Measurements from ENCODE around the gene ENPP7.

The ENPP7 gene

DNA sequence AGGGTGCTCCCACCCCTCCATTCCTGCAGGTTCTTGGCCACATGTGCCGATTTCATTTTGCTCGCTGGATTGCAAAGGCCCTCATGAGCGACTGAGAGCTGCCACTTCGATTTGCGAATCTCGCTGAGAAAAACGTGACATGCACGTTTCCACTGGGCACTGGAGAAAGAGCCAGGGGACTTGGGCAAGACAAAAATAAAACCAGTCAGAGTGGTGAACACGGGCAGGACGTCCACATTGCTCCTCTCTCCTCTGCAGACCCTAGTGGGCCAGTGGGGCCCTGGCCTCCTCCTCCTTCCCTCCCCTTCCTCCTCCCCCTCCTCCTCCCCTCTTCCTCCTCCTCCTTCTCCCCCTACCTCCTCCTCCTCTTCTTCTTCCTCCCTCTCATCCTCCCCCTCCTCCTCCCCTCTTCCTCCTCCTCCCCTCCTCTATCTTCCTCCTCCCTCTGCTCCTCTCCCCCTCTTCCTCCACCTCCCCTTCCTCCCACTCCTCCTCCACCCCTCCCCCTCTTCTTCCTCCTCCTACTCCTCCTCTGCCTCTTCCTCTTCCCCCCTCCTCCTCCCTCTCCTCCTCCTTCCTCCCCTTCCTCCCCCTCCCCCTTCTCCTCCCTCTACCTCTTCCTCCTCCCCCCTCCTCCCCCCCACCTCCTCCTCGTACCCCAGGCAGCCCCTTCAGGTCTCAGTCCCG, 28.1 kb upstream of the ENPP7 start:
- DNase-seq = no peak

DNA sequence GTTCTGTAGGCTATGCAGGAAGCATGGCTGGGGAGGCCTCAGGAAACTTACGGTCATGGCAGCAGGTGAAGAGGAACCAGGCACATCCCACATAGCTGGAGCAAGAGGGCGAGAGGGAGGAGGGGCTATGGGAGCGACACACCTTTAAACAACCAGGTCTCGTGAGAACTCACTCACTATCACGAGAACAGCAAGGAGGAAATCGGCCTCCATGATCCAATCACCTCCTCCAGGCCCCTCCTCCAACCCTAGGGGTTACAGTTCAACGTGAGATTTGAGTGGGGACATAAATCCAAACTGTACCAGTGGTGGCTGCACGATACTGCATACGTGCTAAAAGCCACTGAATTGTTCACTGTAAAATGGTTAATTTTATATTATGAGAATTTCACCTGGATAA, 26.1 kb upstream of the ENPP7 start:
- DNase-seq = no peak

DNA sequence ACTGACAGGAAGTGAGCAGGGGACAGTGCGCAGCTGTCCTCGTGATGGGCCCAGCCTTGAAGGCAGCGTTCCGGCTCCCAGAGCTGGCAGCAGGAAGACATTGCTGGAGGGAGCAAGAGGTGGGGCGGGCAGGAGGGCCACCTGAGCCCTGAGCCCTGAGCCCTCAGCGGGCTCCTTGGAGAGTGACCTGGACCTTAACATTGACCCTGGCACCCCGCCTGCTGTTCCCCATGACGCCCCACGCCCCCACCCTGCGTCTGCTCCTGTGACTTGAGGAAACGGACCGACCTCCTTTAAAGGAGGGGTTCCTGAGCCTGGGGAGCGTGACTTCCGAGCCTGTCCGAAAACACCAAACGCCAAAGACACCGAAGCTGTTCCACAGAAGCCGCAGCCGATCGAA, 25.1 kb upstream of the ENPP7 start:
- no peak for DNase-seq

DNA sequence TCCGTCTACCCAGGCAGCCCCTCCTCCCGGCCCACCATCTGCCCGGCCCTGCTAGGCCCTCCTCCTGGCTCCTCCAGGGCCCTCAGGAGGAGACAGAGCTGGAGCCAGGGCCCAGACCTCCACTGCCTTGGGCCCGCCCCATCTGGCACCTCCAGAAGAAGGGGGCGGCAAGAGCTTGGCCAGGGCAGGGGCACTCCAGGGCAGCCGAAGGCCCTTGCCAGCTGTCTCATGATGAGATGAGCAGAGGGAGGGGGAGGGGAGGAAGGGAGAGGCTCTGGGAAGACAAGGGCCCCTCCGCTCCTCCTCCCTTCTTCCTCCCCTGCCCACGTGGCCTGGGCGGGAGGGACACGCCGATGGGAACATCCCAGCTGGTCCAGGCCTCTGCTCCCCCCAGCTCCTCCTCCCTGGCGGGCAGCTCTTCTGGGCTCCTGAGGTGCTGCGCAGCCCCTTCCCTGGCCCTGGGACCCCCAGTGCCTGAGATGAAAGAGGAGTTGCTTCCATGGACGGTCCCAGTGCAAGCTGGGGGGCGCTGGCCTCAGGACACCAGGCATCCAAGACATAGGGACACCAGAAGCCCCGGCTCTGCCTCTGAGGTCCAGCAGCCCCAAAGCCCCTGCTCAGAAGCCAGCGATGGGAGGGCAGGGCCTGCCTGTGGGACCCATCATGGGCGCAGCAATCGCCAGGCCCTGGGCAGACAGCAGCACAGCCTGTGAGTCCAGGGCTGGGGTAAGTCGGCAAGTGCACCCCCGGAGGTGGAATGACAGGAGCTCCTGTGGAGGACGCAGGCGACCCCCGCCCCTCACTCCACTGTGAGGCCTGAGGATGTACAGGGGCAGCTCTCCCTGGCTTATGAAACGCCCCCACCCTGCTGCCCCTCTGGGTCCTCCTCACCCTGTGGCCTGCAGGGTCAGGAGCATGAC, 23.6 kb upstream of the ENPP7 start:
- peak in 6 of 56 donors; percentile 7 to 22 (median 16) for DNase-seq

DNA sequence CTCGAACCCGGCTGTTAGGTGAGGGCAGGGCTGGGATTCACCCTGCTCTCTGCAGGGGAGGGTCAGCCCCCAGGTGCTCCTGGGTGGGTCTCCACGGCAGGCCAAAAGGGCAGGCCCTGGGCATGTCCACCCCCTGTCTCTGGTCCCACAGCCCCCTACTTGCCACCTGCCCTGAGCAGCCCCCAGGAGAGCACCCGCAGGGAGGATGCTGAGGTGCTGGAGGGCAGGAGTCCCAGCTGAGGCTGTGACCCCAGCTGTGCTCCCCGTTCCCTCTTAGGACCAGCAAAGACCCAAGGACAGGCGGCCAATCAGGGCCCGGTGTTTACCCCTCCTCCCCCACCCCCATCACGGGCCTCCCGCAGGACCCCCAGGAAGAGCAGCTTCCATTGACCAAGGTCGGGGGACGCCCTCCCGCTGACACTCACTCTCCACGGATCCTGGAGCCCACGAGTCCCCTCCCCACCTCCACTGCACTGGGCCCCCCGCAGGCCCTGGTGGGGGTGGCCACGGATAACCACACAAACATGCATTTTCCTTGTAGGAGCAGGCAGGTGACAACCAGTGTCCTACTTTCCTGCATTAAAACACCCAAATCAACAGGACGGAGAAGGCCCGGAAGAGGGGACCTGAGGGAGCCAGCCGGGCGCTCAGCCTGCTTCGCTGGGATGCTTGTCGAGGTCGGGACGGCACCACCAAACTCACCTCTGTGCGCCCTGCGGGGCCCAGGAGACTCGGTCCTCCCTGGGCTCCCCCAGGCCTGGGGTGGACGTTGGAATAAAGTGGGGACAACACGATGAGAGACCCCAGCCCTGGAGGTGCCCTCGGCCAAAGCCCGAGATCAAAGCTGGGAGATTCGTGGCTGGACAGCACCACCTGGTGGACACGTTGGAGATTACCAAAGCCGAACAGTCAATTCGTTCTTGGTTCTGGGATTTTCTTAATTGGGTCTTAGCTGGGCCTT, 22.5 kb upstream of the ENPP7 start:
- peak in 30 of 56 donors; percentile 3 to 64 (median 22) for DNase-seq

DNA sequence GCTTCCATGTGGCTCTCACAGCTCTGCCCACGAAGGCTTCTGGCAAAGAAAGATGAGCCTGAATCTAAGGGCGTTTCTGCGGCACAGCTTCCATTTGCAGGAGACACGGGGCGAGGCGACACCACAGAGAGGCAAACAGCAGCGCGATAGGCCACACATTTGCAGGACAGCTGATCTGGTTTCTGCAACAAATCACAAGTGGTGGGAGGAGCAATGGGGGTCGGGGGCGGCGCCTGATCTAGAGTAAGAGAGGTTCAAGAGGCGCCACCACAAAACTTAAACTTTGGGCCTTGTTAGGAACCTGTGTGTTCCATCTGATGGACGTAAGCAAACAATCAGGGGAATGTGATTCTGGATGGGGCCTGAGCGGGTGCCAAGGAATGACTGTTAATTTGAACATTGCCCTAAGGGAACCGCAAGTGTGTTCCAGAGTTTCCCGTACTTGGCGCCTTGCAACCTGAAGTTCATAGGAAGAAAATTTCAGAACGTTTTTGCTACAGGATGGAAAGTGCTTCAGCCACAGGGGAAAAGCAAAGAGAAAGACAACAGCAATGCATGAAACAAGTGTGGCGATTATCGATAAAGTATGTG, 18.9 kb upstream of the ENPP7 start:
- DNase-seq = no peak

DNA sequence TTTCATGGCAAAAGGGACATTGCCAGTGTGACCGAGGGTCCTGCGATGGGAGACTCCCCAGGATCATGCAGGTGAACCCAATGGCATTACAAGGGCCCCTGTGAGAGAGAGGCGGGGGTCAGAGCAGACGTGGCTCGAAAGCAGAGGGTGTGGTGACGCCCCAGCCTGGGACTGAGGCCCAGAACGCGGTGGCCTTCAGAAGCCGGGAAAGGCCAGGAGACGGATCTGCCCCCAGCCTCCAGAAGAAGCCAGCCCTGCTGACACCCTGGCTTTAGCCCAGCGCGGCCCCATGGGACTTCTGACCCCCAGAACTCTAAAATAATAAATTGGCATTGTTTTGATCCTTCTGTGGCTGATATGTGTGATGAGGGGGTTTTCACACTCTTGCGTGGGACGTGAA, 17.4 kb upstream of the ENPP7 start:
- DNase-seq = no peak

DNA sequence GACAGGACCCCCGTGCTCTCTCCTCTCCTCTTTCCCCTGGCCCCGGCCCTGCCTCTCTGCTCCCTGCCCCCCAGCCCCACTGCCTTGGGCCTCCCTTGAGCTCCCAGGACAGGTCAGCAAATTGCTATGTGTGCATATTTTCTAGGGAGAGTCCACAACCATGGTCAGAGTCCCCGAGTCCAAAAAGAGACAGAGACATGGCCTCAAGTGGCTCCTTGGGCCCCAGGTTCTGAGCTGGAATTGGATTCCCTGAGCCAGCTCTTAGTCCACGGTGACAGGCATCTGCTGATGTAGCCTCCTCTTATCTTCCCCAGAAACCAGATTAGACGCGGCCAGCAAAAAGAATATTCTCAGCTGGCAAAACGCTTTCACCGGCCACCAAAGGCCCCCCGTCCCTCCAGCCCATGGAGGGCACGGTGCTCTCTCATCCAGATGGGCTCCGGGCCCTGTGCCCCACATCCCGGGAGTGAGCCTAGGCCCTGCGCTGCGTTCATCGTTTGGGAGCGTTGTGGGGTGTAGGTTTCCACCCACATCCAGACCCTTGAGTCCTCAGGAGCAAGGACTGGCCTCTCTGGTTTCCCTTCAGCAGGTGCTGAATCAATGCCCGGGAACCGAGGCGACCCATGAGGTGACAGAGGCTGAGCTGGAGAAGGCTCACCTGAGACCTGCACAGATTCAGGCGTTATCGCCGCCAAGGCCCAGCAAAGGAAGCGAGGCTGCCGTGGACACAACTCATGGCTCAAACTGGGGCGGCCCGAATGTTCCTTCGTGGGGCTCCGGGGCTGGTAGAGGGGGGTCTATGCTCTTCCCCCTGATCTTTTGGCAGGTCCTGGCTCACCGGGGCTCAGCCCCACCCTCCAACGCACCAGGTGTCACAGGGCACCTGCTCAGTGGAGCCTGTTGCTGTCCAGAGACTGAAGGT, 16.3 kb upstream of the ENPP7 start:
- DNase-seq = no peak

DNA sequence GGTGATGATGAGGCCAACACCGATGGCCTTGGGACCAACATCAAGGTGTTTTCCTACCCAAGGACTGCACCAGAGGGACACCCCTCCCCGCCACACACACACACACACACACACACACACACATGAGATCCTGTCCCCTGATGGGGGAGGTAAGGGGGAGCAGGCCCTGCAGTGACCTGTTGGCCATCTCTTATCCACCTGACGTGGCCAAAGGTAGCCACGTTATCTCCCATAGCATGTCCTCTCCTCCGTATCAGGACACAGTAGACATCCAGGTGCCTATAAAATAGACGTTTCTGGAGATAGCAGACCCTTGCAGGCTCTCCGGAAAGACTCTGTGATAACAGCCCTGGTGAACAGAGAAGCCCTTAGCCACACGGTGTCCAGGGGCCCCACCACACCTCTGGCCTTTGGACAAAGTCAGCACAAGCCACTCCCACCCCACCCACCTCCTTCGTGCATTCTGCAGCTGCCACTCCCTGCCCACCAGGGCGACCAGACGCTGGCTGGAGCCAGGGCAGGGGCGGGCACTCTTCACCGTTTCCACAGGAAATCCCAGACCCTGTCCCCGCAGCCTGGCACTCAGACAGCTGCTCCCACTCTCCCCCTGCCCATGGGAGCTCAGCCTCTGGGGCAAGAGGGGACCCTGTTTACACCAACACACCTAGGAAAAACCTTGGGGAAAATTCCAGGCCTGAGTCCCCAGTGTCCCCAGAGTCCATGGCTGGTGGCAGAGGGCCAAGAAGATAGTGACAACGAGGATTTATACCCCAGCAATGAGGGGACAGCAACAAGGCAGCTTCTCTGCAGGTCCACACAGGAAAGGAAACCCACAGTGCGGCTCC, 15.4 kb upstream of the ENPP7 start:
- no peak for DNase-seq

DNA sequence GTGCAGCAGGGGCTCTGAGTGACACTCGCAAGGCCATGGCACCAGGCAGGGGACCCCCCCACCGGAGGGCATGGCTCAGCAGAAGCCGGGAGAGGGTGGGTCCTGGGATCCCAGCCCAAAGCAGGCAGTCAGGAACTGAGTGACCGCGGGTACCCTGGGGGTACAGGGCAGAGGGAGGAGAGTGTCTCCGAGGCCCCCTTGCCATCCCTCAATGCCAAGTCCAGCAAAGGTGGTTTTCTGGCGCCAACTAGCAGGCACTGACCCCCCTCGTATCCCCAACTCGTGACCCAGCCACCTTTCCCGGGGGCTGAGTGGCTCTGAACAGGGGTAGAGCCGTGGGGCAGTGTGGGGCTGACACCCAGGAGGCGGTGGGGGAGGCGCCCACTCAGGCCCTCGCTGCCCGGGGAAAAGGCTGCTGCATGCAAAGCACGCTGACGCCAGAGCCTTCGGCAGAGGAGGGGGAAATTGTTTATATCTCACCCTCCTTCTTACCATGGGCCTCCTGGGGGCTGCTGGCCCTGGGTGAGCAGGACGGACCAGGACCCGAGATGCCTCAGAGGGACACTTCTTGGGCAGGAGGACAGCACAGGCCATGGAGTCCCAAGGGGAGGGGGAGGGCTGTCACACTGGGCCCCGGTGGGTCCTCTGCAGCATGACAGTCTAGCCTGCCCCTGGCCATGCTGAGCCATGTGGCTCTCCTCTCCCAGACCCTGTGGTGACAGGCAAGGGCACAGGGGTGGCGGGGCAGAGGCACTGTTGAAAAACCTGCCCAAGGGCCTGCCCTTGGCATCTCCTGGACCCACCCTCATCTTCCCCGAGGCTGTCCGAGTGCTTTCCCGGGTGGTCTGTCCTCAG, 14.6 kb upstream of the ENPP7 start:
- no peak for DNase-seq

DNA sequence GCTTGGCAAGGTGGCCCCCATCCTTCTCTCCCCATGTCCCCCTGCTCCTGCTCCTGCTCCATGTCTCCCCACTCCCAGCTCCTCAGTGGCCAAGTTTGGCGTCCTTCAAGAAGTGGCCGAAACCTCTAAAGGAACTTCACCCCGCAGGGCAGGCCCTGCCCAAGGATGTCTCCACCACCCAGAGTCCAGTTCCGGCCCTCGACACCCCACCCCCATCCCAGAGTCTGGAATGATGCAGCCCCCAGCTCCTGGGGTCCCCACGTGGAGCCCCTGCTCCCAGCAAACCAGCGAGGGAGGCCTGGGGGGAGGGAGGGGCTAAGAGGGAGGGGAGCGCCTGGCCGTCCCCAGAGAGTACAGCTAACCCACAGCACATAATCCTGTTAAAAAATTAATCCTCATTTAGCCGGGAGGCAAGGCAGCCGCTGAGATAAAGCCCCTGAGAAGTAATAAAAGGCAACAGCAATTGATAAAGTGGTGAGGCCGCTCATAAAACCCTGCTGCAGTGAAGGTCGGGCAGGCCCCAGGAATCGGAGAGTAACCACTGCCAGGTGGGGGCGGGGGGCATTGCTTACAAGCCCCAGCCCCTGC, 9.9 kb upstream of the ENPP7 start:
- DNase-seq = no peak

DNA sequence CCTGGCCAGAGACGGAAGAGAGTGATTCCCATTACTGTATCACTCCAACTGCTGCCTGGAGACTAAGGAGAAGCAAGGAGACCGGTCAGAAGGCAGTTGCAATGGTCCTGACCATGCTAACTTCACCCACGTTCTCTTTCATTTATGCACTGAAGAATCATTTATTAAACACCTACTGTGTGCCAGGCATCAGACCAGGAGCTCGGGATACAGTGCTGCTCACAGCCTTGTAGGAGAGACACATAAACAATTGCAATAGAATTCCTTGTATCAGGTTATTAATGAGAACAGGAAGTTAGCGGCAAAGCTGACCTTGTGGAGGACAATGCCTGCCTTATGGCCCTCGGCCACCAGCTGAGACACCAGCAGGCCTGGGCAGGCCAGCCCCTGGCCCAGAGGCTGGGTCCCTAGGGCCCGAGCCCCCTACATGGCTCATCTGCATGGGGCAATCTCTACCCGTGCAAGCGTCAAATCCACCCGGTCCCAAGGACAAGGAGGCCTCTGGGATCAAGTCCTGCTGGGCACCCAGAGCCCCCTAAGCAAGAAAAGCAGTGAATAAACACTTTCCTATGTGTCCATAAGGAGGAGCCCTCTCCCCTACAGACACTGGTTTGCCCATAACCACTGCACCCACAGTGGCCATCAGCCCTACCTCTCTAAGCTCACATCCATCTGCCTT, 8.6 kb upstream of the ENPP7 start:
- DNase-seq = no peak

DNA sequence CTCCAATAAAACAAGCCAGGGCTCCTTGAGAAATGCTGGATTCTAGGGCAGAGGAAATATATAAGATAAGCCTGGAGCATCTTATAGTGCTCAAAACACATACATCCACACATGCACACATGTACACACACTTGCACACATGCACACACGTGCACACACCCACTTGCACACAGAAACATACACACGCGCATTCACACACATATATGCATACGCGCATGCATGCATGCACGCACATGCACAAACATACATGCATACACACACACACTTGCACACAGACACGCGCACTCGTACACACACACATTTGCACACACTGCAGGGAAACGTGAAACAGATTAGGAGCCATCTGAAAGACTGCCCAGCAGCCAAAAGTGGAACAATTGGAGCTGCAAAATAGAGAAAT, 8.0 kb upstream of the ENPP7 start:
- DNase-seq = no peak

DNA sequence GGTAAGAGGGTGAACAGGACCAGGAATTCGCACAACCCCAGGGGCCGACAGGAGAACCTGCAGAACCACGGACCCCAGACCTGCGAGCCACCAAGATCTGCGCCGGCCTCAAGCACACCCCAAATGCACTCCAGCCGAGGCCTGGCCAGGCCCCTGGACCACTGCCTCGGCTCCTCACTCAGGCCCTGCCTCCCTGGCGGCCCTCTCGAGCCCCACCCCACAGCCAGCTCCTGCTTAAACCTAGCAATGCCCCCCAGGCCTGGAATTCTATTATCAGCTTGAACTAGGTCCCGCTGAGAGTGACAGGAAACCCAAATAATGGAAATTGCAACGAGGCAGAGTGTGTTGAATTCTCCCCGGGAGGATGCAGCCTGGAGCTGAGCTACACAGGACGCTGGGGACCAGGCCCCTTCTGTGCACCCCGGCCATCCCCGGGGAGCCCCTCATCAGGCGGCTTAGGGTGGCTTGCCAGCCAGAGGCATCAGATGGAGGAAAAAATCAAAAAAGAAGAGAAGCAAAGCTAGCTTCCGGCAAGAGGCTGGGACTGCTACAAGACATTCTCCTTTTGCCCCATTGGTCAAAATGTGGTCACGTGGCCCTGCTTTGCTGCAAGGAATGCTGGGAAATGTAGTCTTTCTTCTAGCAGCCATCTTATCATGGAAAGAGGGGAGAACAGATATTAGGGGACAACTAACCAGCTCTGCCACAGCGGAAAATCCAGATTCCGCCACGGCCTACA, 2.4 kb upstream of the ENPP7 start:
- peak; percentile 31 to 95 (median 81) for DNase-seq

DNA sequence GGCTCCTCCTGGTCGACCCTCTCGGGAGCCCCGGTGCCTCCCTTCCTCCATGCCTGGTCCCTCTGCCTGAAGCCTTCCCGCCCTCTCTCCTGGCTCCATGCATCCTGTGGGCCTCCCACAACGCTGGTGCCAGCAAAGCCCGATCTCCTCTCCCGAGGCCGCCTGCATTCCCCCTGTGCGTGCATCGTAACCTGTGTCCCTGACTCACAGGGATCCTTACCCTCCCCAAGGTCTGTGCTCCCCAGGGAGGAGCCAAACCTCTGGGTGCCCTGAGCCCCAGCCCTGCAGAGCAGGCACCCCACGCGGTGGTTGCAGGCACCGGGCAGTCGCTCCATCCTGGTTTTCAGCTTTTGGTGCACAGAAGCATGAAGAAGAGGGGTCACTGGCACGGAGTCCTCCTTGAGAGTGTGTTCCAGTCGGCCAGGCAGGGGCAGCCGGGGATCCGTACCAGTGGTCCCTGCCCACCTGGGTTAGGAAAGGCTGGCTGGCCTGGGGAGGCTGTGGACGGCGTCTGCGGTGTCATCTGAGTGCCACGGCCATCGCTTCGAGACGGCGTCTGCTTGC, 1.8 kb upstream of the ENPP7 start:
- DNase-seq = no peak

DNA sequence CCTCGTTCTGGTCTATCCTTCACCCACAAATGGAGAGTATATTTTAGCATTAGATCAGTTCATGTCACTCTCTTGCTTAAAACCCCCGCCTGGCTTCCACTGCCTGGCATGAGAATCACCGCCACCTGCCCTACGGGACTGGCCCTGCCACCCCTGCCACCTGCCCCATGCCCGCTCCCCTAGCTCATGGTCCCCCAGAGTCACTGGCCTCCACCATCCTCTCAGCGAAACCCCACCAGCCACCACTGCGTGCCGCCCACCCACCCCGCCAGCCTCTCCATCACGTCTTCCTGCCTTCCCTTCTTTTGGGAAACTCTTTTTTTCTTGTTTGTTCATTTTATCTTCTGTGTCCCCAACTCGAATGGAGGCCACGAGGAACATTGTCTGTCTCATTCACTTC, 982 bp upstream of the ENPP7 start:
- no peak for DNase-seq
